Measurements from ENCODE around the gene MSGN1.

- TF ChIP-seq TAF1 (IDR thresholded peaks at IDR 0.05; ENCODE audit: low read depth) (no peak), REST (IDR thresholded peaks at IDR 0.05; ENCODE audit: low read depth) (no peak), FOXM1 (IDR thresholded peaks at IDR 0.05; ENCODE audit: borderline replicate concordance, low read depth) (no peak), CEBPB (IDR thresholded peaks at IDR 0.05) (no peak), YY1 (IDR thresholded peaks at IDR 0.05; ENCODE audit: low read depth) (no peak), EP300 (IDR thresholded peaks at IDR 0.05; ENCODE audit: borderline replicate concordance) (no peak), MAX (IDR thresholded peaks at IDR 0.05) (no peak), EGR1 (IDR thresholded peaks at IDR 0.05) (no peak)
Observed at GRCh38 chr2:17847236-17847635, 31.0 kb downstream of the MSGN1 start.

Data from Ishikawa (cell line).